Measurements from ENCODE around the gene USP36. TPM values are rescaled to one million over a fixed set of nuclear protein-coding genes. Genes with fewer than 3 reads are reported as not detected.

USP36 gene
- total RNA-seq, 1 donor from 2014 or later, result 64.7 TPM

- H3K36me3 ChIP-seq (ENCODE audit: control insufficient read depth, insufficient read depth, low read length), result peaks cover 3% of the 10 kb centered on the region
- no peak overlapping the region for H3K4me3 ChIP-seq (ENCODE audit: low read depth, low read length)
- H3K27me3 ChIP-seq (ENCODE audit: control insufficient read depth, insufficient read depth, low read length), result no peaks in the 10 kb centered on the region
- DNase-seq (ENCODE audit: low read depth), result no peak
- TF ChIP-seq, protein P1, sequence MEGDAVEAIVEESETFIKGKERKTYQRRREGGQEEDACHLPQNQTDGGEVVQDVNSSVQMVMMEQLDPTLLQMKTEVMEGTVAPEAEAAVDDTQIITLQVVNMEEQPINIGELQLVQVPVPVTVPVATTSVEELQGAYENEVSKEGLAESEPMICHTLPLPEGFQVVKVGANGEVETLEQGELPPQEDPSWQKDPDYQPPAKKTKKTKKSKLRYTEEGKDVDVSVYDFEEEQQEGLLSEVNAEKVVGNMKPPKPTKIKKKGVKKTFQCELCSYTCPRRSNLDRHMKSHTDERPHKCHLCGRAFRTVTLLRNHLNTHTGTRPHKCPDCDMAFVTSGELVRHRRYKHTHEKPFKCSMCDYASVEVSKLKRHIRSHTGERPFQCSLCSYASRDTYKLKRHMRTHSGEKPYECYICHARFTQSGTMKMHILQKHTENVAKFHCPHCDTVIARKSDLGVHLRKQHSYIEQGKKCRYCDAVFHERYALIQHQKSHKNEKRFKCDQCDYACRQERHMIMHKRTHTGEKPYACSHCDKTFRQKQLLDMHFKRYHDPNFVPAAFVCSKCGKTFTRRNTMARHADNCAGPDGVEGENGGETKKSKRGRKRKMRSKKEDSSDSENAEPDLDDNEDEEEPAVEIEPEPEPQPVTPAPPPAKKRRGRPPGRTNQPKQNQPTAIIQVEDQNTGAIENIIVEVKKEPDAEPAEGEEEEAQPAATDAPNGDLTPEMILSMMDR (IDR thresholded peaks at IDR 0.05; ENCODE audit: insufficient read depth, low read length, poor library complexity, severe bottlenecking), result no peak
Measured at GRCh38 chr17:78794399-78794798, 46.2 kb downstream of the USP36 start.

GRCh38 chr17:78793968-78794367, 46.6 kb downstream of the USP36 start:
- DNase-seq (ENCODE audit: low read depth), result no peak
- no peak overlapping the region for H3K4me3 ChIP-seq (ENCODE audit: low read depth, low read length)
- H3K27me3 ChIP-seq (ENCODE audit: control insufficient read depth, insufficient read depth, low read length), result no peaks in the 10 kb centered on the region
- TF ChIP-seq, protein P1 (IDR thresholded peaks at IDR 0.05; ENCODE audit: insufficient read depth, low read length, poor library complexity, severe bottlenecking), result no peak
- peaks cover 3% of the 10 kb centered on the region for H3K36me3 ChIP-seq (ENCODE audit: control insufficient read depth, insufficient read depth, low read length)

DNA sequence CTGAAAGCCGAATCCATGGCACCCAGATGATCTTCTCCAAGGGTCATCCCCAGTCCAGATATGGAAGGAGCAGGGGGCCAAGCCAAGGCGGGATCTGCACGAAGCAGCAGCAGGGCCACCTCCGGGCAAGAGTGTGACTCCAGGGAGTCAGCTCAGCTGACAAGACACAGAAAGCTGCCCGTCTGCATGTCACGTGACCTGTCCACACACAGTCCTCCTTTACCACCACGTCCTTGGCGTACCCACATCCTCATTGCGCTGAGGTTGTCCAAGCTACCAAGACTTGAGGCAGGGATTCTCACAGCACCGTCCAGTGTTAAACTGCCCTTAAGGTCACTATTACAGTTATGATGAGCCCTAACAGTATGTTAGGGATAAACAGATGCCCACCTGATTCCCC, 47.2 kb downstream of the USP36 start:
- no peaks in the 10 kb centered on the region for H3K27me3 ChIP-seq (ENCODE audit: control insufficient read depth, insufficient read depth, low read length)
- no peak for DNase-seq (ENCODE audit: low read depth)
- no peak overlapping the region for H3K4me3 ChIP-seq (ENCODE audit: low read depth, low read length)
- peaks cover 3% of the 10 kb centered on the region for H3K36me3 ChIP-seq (ENCODE audit: control insufficient read depth, insufficient read depth, low read length)
- TF ChIP-seq, protein P1 (IDR thresholded peaks at IDR 0.05; ENCODE audit: insufficient read depth, low read length, poor library complexity, severe bottlenecking), result no peak

GRCh38 chr17:78791840-78792709, 48.5 kb downstream of the USP36 start:
- Histone ChIP-seq H3K36me3 (ENCODE audit: control insufficient read depth, insufficient read depth, low read length) (peaks cover 1% of the 10 kb centered on the region), H3K4me3 (ENCODE audit: low read depth, low read length) (no peak overlapping the region), H3K27me3 (ENCODE audit: control insufficient read depth, insufficient read depth, low read length) (no peaks in the 10 kb centered on the region)
- no peak for DNase-seq (ENCODE audit: low read depth)
- TF ChIP-seq, protein P1 (IDR thresholded peaks at IDR 0.05; ENCODE audit: insufficient read depth, low read length, poor library complexity, severe bottlenecking), result no peak

DNA sequence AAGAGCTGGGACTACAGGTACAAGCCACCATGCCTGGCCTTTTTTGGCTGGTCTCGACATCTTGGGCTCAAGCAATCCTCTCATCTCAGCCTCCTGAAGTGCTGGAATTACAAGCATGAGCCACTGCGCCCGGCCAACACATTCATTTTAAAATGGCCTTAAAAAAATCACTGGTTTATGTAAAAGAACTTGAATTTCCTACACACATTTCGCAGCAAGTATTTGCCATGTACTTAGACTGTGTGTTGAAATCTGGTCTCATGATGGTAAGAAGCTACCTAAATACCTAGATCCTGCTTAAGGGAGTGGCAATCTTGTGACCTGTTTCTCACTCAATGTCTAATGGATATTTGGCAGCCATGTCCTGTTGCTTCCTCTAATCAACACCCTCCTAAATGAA, 50.1 kb downstream of the USP36 start:
- Histone ChIP-seq H3K36me3 (ENCODE audit: control insufficient read depth, insufficient read depth, low read length) (peaks cover 1% of the 10 kb centered on the region), H3K4me3 (ENCODE audit: low read depth, low read length) (no peak overlapping the region), H3K27me3 (ENCODE audit: control insufficient read depth, insufficient read depth, low read length) (no peaks in the 10 kb centered on the region)
- DNase-seq (ENCODE audit: low read depth), result no peak
- TF ChIP-seq, protein P1 (IDR thresholded peaks at IDR 0.05; ENCODE audit: insufficient read depth, low read length, poor library complexity, severe bottlenecking), result no peak
